Bone marrow (tissue), 2 donors: ENCODE results near the gene CDH24.

ENCODE experiments used
- DNase-seq, 2 donors: peaks; one replicate each; lab custom pipeline; 2025; lab: John Stamatoyannopoulos, UW

The CDH24 gene

GRCh38 chr14:23066368-23066767 lies 9.0 kb upstream of the CDH24 start:
- DNase-seq = no peak

DNA sequence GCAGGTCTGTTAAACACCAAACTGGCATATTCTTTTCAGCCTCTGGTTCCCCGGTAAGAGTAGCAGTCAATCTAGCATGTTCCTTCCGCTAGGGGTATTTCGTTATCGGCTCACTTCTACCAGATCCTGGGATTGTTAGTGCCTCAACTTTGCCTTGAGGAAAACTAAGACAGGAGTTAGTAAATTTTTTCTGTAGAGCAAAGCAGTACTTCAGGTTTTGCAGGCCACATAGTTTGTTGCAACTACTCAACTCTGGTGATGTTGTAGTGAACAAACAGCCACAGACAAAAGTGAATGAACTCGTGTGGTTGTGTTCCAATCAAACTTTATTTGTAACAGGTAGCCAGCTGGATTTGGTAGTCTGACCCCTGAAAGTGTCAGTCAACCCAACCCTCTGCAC lies 6.3 kb upstream of the CDH24 start:
- DNase-seq = no peak

GRCh38 chr14:23062002-23062401 lies 4.7 kb upstream of the CDH24 start:
- DNase-seq = no peak

DNA sequence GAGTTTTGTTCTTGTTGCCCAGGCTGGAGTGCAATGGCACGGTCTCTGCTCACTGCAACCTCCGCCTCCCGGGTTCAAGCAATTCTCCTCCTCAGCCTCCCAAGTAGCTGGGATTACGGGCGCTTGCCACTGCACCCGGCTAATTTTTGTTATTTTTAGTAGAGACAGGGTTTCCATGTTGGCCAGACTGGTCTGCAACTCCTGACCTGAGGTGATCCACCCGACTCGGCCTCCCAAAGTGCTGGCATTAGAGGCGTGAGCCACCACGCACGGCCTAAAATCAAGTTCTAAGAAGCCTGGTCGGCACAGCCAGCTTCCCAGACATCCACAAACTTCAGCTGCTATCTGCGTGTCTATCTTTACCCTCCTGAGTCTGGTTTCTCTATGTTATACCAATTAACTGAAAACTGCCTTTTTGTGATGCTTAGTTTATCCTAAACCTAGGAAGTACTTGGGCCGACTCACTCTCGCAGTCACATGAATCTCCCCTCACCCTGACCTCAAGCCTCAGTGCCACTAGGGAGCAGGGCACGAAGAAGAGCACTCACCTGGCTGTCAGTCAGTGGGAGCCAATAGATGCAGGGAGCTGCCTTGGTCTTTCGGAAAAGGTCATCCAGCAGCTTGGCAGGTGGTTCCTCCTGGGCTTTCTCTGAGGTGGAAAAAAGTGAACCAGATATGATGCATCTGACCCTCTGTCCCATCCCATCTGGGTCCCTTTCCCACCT lies 3.4 kb upstream of the CDH24 start:
- no peak for DNase-seq

GRCh38 chr14:23058654-23059504 lies 1.6 kb upstream of the CDH24 start:
- no peak for DNase-seq

DNA sequence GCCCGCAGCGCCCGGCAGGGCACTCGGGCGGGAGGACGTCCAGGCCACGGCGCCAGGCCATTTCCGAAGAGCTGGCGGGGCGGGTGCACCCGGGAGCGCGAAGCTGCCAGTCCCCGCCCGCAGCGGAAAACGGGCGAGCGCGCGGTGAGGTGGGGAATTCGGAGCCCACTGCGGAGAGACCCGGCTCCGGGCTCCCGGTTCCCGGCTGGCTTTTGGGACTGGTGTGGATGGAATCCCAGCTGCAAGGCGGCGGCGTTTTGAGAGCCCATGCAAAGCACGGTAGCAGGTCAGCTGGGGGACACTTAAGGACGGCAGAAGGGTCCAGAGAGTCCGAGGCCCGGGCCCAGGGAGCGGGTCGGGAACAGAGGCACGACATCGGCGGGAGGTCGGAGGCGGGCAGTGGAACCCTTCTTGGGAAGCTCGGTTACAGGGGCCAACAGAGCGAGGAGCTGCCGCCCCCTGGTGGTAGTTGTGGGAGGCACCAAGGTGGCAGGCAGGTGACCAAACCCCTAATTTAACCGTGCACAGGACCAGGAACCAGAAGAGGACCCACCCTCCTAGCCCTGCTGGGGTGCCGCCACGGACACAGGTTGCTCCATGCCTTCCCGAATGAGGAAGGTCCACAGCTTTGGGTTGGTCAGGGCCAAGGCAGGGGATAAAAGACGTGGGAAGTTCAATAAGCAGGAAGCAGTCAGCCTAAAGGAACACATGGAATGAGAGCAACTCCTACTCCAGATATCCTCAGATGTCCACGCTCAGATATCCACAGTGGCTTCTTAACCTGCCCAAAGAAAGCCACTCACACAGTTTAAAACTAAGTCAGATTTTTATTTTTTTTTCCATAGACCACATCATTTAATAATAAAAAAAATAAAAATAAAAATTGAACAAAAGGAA lies 685 bp upstream of the CDH24 start:
- DNase-seq = no peak

GRCh38 chr14:23056145-23056955 lies 970 bp downstream of the CDH24 start:
- DNase-seq = no peak

DNA sequence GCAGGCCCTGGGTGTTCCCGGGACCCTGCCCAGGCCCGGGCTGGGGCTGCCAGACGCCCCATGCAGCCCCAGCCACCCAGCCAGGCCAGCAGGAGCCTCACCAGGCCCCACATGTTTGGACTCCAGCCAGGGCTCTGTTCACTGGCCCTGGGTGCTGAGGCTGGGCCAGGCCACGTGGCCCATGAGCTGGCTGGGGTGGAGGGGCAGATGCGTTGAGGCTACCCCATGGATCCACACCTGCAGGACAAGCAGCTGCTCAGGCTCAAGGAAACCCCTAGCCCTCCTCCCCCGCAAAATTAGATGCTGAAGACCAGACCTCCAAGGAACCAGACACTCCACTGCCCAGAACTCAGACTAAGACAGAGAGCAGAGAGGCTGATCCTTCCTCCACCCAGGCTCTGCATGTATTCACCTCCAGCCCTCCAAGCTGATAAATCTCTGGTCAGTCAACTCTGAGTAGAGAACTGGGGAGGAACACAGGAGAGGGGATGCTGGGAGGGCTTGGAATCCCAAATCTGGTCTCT lies 1.6 kb downstream of the CDH24 start:
- no peak for DNase-seq

DNA sequence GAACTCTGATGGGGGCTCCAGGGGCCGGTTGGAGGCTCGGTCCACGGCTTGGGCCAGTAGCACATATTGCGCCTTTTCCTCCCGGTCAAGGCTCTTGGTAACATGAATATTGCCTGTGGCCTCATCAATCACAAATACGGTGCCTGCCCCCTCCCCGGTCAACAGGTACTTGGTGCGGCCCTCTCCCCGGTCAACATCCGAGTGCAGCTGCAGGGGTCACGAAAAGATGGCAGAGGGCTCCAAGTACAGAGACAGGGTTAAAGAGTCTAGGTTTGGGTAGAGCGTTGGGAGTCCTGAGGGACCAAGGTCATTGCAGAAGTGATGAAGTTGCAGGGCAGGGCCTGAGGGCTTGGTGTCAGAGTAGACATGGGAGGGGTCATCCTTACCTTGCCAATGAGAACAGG lies 2.2 kb downstream of the CDH24 start:
- no peak for DNase-seq

DNA sequence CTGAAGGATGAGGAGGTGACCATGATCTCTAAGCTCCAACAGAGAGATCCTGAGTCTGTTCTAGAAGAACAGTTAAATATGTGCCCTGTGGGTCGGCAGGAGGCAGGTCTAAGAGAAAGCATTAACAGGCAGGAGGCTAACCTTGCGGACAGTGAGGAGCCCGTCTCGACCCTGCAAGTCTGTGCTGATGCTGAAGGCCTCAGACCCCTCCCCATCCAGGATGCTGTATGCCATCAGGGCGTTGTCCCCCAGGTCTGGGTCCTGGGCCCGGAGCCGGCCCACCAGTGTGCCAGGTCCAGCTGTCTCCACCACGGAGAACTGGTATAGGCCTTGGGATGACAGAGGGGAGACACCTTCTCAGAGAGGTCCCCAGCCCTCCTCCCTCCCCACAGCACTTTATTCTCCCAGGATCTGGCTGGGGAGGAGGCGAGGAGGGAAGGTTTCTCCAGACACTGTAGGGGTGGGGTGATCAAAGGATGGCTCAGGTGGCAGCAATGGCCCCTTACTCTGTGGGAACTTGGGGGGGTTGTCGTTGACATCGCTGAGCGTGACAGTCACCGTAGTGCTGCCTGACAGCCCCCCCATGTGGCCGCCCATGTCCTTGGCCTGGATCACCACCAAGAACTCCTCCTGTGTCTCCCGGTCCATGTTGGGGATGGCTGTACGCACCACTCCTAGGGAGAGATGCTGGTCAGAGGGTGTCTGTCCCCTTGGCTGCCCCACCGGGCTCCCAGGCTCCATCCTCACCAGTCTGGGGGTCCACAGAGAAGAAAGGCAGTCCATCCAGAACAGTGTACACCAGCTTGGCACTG lies 3.1 kb downstream of the CDH24 start:
- no peak for DNase-seq

GRCh38 chr14:23053426-23053825 lies 3.9 kb downstream of the CDH24 start:
- no peak for DNase-seq

GRCh38 chr14:23052671-23053070 lies 4.6 kb downstream of the CDH24 start:
- no peak for DNase-seq

- DNase-seq = no peak
Measured at GRCh38 chr14:23052182-23052623, 5.1 kb downstream of the CDH24 start.

DNA sequence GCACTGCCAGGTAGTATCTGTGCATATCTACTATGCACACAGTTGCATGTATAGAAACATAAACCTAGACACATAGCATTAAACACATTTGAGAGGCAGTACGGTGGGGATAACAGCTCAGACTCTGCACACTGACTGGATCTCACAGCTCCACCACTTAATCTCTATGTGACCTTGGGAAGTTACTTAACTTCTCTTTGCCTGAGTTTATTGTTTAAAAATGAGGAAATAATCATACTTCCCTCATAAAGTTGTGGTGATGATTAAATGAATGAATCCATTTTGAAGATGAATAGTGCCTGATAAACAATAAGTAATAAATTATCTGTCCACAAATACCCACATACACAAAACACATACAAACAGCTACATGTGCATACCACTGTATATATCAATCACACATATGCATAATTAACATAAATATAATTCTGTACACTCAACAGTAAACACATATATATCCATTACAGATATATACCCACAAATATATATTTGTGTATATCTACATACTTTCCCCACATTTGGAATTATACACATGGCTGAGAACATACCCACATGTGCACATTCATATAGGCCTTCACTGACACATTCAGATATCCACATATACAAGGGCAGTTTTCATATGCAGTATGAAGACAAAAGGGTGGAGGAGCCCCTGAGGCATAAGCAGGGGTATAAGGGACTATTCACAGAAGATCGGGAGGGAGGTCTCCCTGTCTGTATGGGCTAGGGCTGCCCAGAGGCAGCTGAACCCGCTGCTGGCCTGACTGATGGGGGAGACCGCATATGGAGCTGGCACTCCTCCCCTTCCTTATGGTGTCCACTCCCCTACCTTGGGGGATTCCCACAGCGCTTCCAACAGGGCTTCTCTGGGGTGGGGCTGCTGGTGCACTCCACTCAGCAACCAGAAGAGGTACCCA lies 5.9 kb downstream of the CDH24 start:
- DNase-seq = no peak

DNA sequence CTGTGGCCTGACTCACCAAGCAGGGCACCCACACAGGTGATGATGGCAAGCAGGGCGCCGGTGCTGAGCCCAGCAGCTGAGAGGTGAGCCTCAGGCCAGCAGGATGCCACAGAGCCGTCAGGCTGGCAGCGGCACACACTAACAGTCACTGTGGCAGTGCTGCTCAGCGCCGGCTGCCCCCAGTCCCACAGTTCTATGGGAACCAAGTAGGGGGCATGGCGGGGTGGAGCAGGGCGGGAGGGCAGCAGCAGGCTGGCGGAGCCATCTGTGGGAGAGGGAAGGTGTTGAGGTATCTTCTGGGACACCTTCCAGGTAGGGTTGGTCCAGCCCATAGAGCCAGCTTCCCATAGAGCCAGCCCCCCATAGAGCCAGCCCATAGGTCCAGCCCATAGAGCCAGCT lies 8.3 kb downstream of the CDH24 start:
- no peak for DNase-seq

DNA sequence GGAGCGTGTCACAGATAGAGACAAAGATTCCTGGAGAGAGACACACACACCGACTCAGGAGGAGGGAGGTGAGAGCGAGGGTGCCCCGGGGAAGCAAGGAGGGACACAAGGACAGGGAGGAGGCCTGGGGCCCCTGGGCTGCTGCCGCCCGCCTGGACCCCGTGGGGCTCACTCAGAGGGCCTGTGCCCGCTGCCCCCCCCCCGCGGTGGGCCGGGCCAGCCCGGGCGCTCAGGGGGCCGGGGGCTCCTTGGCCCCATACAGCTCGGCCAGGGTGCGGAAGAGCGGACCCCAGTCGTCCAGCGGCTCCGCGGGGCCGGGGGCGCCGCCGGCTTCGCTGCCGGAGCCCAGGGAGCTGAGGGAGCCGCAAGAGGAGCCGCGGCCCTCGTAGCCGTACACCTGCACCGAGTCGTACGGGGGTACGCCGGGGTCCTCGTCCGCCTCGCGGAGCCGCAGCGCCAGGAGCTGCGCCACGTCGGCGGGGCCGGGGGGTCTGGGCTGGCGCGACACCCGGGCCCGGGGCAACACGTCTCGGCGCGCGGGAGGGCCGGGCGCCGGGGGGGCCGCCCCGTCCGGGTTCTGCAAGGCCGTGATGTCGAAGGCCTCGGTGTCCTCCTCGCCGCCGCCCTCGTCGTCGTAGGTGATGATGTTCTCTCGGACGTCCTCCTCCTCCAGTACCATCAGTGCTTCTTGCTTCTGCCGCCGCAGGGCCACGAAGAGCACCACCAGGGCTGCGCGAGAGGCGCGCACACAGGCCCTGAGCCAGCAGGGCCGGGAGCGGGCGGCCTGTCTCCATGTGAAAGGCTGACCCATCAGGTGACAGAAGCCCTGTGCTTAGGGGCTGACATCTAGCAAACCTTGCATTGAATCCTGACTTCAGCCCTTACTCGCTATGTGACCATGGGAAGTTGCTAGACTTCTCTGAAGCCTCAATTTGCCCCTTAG lies 9.3 kb downstream of the CDH24 start:
- DNase-seq = no peak

DNA sequence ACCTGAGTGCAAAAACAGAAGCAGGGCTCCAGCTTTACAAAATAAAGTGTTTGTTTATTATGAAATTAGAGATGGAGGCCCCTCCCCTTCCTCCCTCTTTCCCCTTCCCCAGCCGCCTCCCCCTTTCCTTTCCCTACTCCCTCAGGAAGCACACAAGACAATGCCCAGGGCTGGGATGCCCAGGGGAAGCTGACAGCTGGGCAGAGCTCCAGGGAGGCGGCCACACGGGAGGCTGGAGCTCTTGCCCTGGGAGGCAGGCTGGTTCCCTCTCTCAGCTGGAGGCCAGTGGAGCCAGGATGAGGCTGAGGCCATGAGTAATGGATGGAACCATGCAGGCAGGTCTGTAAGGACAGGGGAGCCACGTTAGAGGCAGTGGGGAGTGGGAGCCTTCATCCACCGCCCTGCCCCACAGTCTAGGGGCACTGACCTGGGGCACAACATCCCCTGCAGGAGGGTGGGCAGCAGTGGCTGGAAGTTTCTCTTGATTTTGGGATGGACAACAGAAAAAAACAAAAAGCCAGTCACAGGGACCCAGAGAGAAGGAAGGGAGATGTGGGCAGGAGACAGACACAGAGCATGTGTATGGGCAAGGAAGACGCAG lies 10.2 kb downstream of the CDH24 start:
- no peak for DNase-seq
